ENCODE measurements around the gene PEX14.
A peak's percentile ranks its signal among the peaks of the same experiment; 100 is the strongest.

The PEX14 gene

DNA sequence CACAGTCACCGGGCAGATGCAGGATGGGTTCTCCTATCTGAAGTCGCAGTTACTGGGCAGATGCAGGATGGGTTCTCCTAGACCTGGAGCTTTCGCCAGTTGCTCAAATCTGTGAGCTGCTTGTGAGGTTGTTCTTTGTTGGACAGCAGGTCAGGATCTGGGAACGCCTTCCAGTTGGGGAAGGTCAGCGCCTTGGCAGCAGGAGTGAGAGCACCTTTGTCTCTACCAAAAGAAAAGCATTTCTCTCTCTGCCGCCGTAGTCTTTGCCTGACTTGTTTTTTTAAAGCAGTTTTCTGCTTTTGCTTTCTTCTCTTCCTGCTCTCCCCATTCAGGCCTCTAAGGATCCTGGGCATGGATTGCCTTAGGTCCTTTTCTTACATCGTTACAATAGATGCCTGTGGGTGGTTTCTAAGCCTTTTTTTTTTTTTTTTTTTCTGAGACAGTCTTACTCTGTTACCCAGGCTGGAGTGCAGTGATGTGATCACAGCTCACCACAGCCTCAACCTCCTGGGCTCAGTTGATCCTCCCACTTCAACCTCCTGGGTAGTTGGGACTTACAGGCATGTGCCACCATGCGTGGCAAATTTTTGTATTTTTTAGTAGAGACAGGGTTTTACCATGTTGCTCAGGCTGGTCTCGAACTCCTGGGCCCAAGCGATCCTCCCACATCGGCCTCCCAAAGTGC, 15.7 kb downstream of the PEX14 start:
- Histone ChIP-seq H3K4me3 (ENCODE audit: low read depth in 1 of 2, low read length in 1 of 2) (no peak overlapping the region), H3K4me1 (ENCODE audit: control insufficient read depth in 1 of 2, insufficient read depth in 1 of 2, low read depth in 1 of 2, low read length in 1 of 2) (peaks cover 4 to 11% of the 10 kb centered on the region in 2 experiments), H3K9me3 (no peaks in the 10 kb centered on the region), H3K36me3 (no peaks in the 10 kb centered on the region), H3K27ac (no peak overlapping the region), H3K27me3 (no peaks in the 10 kb centered on the region)
- TF ChIP-seq, protein P1, sequence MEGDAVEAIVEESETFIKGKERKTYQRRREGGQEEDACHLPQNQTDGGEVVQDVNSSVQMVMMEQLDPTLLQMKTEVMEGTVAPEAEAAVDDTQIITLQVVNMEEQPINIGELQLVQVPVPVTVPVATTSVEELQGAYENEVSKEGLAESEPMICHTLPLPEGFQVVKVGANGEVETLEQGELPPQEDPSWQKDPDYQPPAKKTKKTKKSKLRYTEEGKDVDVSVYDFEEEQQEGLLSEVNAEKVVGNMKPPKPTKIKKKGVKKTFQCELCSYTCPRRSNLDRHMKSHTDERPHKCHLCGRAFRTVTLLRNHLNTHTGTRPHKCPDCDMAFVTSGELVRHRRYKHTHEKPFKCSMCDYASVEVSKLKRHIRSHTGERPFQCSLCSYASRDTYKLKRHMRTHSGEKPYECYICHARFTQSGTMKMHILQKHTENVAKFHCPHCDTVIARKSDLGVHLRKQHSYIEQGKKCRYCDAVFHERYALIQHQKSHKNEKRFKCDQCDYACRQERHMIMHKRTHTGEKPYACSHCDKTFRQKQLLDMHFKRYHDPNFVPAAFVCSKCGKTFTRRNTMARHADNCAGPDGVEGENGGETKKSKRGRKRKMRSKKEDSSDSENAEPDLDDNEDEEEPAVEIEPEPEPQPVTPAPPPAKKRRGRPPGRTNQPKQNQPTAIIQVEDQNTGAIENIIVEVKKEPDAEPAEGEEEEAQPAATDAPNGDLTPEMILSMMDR (IDR thresholded peaks at IDR 0.05) = no peak

DNA sequence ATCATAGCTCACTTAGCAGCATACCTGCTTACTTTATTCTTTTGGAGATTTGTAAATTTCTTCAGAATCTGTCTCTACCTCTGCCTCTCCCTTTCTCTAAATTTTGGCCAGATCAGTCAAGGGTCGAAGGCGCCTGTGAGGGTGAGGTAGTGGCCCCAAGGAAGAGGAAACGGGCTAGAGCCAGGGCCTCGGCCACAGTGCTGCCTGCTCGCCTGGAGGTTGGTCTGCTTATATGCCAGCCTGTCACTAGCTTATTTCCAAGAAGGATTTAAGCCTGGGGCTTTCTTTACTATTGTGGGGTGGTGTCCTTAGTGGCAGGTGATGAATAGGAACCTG, 19.6 kb downstream of the PEX14 start:
- Histone ChIP-seq H3K4me3 (ENCODE audit: low read depth in 1 of 2, low read length in 1 of 2) (no peak overlapping the region), H3K9me3 (no peaks in the 10 kb centered on the region), H3K36me3 (no peaks in the 10 kb centered on the region), H3K4me1 (ENCODE audit: control insufficient read depth in 1 of 2, insufficient read depth in 1 of 2, low read depth in 1 of 2, low read length in 1 of 2) (peaks cover 4 to 12% of the 10 kb centered on the region in 2 experiments), H3K27me3 (no peaks in the 10 kb centered on the region), H3K27ac (no peak overlapping the region)
- TF ChIP-seq, protein P1 (IDR thresholded peaks at IDR 0.05) = no peak

DNA sequence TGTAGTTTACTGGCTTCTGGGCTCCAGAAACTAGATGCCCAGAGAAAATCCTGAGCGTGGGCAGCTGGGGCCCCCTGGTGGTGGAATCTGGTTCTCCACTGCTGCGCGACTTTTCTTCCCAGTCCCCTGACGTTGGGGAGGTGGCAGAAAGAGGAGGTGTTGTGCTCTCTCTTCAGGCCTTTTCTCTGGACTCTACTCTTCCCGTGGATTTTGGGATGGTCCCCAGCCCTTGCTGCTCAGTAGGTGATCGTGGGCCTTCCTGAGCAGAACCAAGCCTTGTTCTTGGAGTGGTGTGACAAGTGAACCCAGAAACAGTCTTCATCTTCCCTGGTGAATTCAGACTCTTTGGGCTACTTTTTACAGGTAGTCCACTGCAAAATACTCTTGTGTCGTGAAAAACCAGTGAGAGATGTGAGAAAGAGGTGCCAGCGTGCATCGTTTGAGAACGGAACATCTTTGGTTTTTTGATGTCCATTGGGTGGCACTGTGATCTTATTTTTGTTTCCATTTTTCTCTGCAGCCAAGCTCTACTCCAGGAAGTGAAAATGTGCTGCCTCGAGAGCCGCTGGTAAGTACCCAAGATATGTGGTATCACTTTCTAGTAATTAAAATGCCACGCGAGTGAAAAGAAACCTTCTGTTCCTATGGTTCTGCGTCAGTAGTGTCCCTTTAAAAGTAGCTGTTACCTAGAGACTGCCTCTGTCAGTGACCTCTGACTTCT, 20.2 kb downstream of the PEX14 start:
- Histone ChIP-seq H3K27ac (peak overlapping the region; percentile 27), H3K36me3 (no peaks in the 10 kb centered on the region), H3K4me3 (ENCODE audit: low read depth in 1 of 2, low read length in 1 of 2) (peak overlapping the region in 1 of 2 experiments; percentile 9), H3K27me3 (no peaks in the 10 kb centered on the region), H3K4me1 (ENCODE audit: control insufficient read depth in 1 of 2, insufficient read depth in 1 of 2, low read depth in 1 of 2, low read length in 1 of 2) (peaks cover 4 to 12% of the 10 kb centered on the region in 2 experiments), H3K9me3 (no peaks in the 10 kb centered on the region)
- TF ChIP-seq, protein P1 (IDR thresholded peaks at IDR 0.05) = peak; percentile 87

DNA sequence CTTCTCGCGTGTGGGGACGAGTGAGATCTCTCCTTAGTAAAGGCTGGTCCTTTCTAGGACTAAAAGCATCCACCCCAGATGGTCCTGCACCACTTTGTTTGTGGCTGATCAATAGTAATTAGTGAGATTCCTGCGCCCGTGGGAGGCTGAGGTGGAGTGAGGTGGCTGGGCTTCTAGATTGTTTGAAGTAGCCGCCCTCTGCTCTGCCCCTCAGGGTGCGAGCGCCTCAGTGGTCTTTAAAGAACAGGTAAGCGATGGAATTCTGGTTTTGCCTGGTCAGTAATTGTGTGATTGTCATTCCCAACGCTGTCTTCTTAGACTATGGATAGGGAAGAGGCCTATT, 20.7 kb downstream of the PEX14 start:
- Histone ChIP-seq H3K36me3 (no peaks in the 10 kb centered on the region), H3K4me1 (ENCODE audit: control insufficient read depth in 1 of 2, insufficient read depth in 1 of 2, low read depth in 1 of 2, low read length in 1 of 2) (peaks cover 4 to 13% of the 10 kb centered on the region in 2 experiments), H3K27me3 (no peaks in the 10 kb centered on the region), H3K27ac (peak overlapping the region; percentile 27), H3K9me3 (no peaks in the 10 kb centered on the region), H3K4me3 (ENCODE audit: low read depth in 1 of 2, low read length in 1 of 2) (no peak overlapping the region)
- TF ChIP-seq, protein P1 (IDR thresholded peaks at IDR 0.05) = no peak

DNA sequence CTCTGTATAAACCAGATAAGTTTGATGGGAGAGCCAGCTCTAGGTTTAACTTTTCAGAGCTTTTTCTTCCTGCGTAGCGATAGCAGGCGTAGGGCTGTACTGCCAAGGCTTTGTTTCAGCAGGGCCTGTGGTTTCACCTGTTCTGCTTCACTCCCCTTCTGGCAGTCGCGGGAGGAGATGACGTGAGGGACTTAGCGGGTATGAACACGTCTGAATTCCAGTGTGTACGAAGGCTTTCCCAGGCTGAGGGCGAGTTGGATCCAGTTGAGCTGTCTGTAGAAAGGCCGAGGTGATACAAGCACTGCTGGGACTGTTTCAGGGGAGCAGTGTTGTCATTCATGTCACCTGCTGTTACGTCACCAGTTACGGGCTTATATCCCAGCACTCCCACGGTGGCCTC, 21.2 kb downstream of the PEX14 start:
- no peaks in the 10 kb centered on the region for H3K36me3 ChIP-seq

More for the DNA sequence above, 21.2 kb downstream of the PEX14 start:
- H3K9me3 ChIP-seq = no peaks in the 10 kb centered on the region
- H3K4me3 ChIP-seq (ENCODE audit: low read depth in 1 of 2, low read length in 1 of 2) = no peak overlapping the region
- TF ChIP-seq, protein P1 (IDR thresholded peaks at IDR 0.05) = no peak
- no peaks in the 10 kb centered on the region for H3K27me3 ChIP-seq
- H3K27ac ChIP-seq = no peak overlapping the region
- peaks cover 4 to 17% of the 10 kb centered on the region in 2 experiments for H3K4me1 ChIP-seq (ENCODE audit: control insufficient read depth in 1 of 2, insufficient read depth in 1 of 2, low read depth in 1 of 2, low read length in 1 of 2)
